Measurements from ENCODE around the gene FBXO38. TPM values are rescaled to one million over a fixed set of nuclear protein-coding genes. Genes with fewer than 3 reads are reported as not detected.

FBXO38 gene
- polyA plus RNA-seq, 1 of the 3 experiments (the other 2 are of a cell fraction) = 15.5 TPM

GRCh38 chr5:148393390-148393741, 9.6 kb downstream of the FBXO38 start:
- H4K20me1 ChIP-seq (ENCODE audit: insufficient read depth) = peaks cover 48% of the 10 kb centered on the region
- CTCF ChIA-PET = interaction anchor here (0.9 to 1.7 kb wide), 3 partner anchors 10 to 338 kb away, joined by 3 to 6 read pairs (median 3); no protein-coding TSS in a partner anchor
- H3K27me3 ChIP-seq (ENCODE audit: insufficient read depth) = no peaks in the 10 kb centered on the region
- WGBS (ENCODE audit: low lambda C conversion rate) = 85% methylated on average over 3 of the region's 3 CpGs
- H2AFZ ChIP-seq (ENCODE audit: low read depth) = no peak overlapping the region
- POLR2A ChIA-PET = no interaction called here
- H3K36me3 ChIP-seq (replicated peaks in 1 of 2; ENCODE audit: control insufficient read depth in 1 of 2, insufficient read depth in 2 of 2, low read length in 1 of 2) = peaks cover 40 to 56% of the 10 kb centered on the region in 2 experiments
- peaks cover 77% of the 10 kb centered on the region for H3K79me2 ChIP-seq (ENCODE audit: insufficient read depth)
- H3K9ac ChIP-seq = no peak overlapping the region
- H3K9me2 ChIP-seq = no peaks in the 10 kb centered on the region
- H3K9me3 ChIP-seq = no peaks in the 10 kb centered on the region
- H3K4me3 ChIP-seq (ENCODE audit: low read depth in 2 of 2, low read length in 1 of 2) = no peak overlapping the region
- H3K4me1 ChIP-seq (ENCODE audit: control insufficient read depth in 1 of 2, insufficient read depth in 2 of 2, low read depth in 1 of 2, low read length in 1 of 2) = peaks cover 0 to 2% of the 10 kb centered on the region in 2 experiments; a peak in 1 of 4 replicates
- no peak overlapping the region for H3K4me2 ChIP-seq
- no peaks in the 10 kb centered on the region for H3F3A ChIP-seq (replicated peaks; ENCODE audit: insufficient read depth)
- no peak for TF ChIP-seq EZH2phosphoT487 (IDR thresholded peaks at IDR 0.05; ENCODE audit: borderline replicate concordance, low read depth)
- TF ChIP-seq SIN3A (IDR thresholded peaks at IDR 0.05; ENCODE audit: borderline replicate concordance, low read depth, low read length) = no peak
- TF ChIP-seq TAF1 (IDR thresholded peaks at IDR 0.05; ENCODE audit: borderline replicate concordance, low read depth, low read length) = no peak
- no peak for TF ChIP-seq SMC3 (IDR thresholded peaks at IDR 0.05; ENCODE audit: low read depth, low read length)
- TF ChIP-seq MXI1 (IDR thresholded peaks at IDR 0.05; ENCODE audit: low read depth, low read length) = no peak
- no peak for TF ChIP-seq REST (IDR thresholded peaks at IDR 0.05; ENCODE audit: low read depth, low read length)
- TF ChIP-seq JUND (IDR thresholded peaks at IDR 0.05) = no peak
- no peak for TF ChIP-seq MAX (IDR thresholded peaks at IDR 0.05; ENCODE audit: low read depth)
- no peak for TF ChIP-seq RAD21 (IDR thresholded peaks at IDR 0.05; ENCODE audit: low read length)
- no peak for TF ChIP-seq CHD2 (IDR thresholded peaks at IDR 0.05; ENCODE audit: low read length, partially characterized antibody)
- TF ChIP-seq ELF1 (IDR thresholded peaks at IDR 0.05) = no peak
- no peak for TF ChIP-seq NFIC (IDR thresholded peaks at IDR 0.05; ENCODE audit: borderline replicate concordance)
- TF ChIP-seq GATA2 (CRISPR knock-in tag; IDR thresholded peaks at IDR 0.05) = no peak
- TF ChIP-seq MEF2A (IDR thresholded peaks at IDR 0.05; ENCODE audit: borderline replicate concordance, low read depth) = no peak
- TF ChIP-seq POLR2AphosphoS5 (IDR thresholded peaks at IDR 0.05; ENCODE audit: low read depth, low read length) = no peak
- TF ChIP-seq RXRA (IDR thresholded peaks at IDR 0.05; ENCODE audit: borderline replicate concordance, low read depth) = no peak
- TF ChIP-seq PBX3 (IDR thresholded peaks at IDR 0.05) = no peak
- no peak for TF ChIP-seq FOSL2 (IDR thresholded peaks at IDR 0.05; ENCODE audit: borderline replicate concordance, low read depth)
- TF ChIP-seq YY1 (IDR thresholded peaks at IDR 0.05; ENCODE audit: low read depth) = no peak
- TF ChIP-seq RCOR1 (IDR thresholded peaks at IDR 0.05; ENCODE audit: low read length) = no peak
- no peak for DNase-seq
- H3K27ac ChIP-seq (ENCODE audit: low read depth in 2 of 2, low read length in 1 of 2) = no peak overlapping the region
